ENCODE data around the gene PHETA2. TPM values are rescaled to one million over a fixed set of nuclear protein-coding genes. Genes with fewer than 3 reads are reported as not detected.

Gene PHETA2
- total and polyA plus RNA-seq, 2 of the 13 experiments (the other 11 are each of a cell fraction or from before 2014, with no cell fraction given) = 0.07 TPM; not detected in 1

GRCh38 chr22:42090596-42091454 lies 16.8 kb downstream of the PHETA2 start, which contains the start of gene NDUFA6 (continued):
- TF ChIP-seq GMEB1 (CRISPR knock-in tag; IDR thresholded peaks at IDR 0.05; ENCODE audit: borderline replicate concordance) = peak; percentile 83
- TF ChIP-seq SRY (CRISPR knock-in tag; IDR thresholded peaks at IDR 0.05) = 0 out of 2 replicates have a peak, but pooled peaks have one; percentile 35
- no peak for TF ChIP-seq ZNF367 (CRISPR knock-in tag; IDR thresholded peaks at IDR 0.05; ENCODE audit: borderline replicate concordance)
- peak; percentile 88; the same call in 1 of the 2 replicates for TF ChIP-seq CHCHD3 (CRISPR knock-in tag; IDR thresholded peaks at IDR 0.05)
- TF ChIP-seq ARID2 (CRISPR knock-in tag; IDR thresholded peaks at IDR 0.05; ENCODE audit: borderline replicate concordance) = 0 out of 2 replicates have a peak, but pooled peaks have one; percentile 19
- no peak; the same call in 1 of the 2 replicates for TF ChIP-seq ZNF430 (CRISPR knock-in tag; IDR thresholded peaks at IDR 0.05)
- TF ChIP-seq ZNF30 (CRISPR knock-in tag; IDR thresholded peaks at IDR 0.05) = 0 out of 2 replicates have a peak, but pooled peaks have one; percentile 42
- no peak for TF ChIP-seq HDAC6 (IDR thresholded peaks at IDR 0.05; ENCODE audit: low read depth, low read length)
- TF ChIP-seq THAP8 (CRISPR knock-in tag; IDR thresholded peaks at IDR 0.05; ENCODE audit: borderline replicate concordance) = no peak
- no peak for TF ChIP-seq ZNF562 (CRISPR knock-in tag; IDR thresholded peaks at IDR 0.05; ENCODE audit: borderline replicate concordance)
- peak; percentile 80 for TF ChIP-seq ZNF501 (CRISPR knock-in tag; IDR thresholded peaks at IDR 0.05)
- TF ChIP-seq RXRA (CRISPR knock-in tag; IDR thresholded peaks at IDR 0.05) = peak; percentile 73
- TF ChIP-seq ZNF281 (CRISPR knock-in tag; IDR thresholded peaks at IDR 0.05; ENCODE audit: borderline replicate concordance) = no peak
- peak; percentile 76 for TF ChIP-seq ETS1 (CRISPR knock-in tag; IDR thresholded peaks at IDR 0.05)
- TF ChIP-seq FOSL1 (CRISPR knock-in tag; IDR thresholded peaks at IDR 0.05; ENCODE audit: borderline replicate concordance) = 0 out of 2 replicates have a peak, but pooled peaks have one; percentile 22
- peak; percentile 93 for TF ChIP-seq POLR2AphosphoS5 (IDR thresholded peaks at IDR 0.05; ENCODE audit: low read depth, low read length)
- peak; percentile 66; the same call in 1 of the 2 replicates for TF ChIP-seq MZF1 (CRISPR knock-in tag; IDR thresholded peaks at IDR 0.05; ENCODE audit: borderline replicate concordance)
- TF ChIP-seq ZNF18 (CRISPR knock-in tag; IDR thresholded peaks at IDR 0.05; ENCODE audit: insufficient replicate concordance) = peak; percentile 63
- peak; percentile 98 for TF ChIP-seq ZNF713 (CRISPR knock-in tag; IDR thresholded peaks at IDR 0.05)
